DND-41 (cell line): ENCODE results near the gene FBF1.

Experiments used
- ATAC-seq: fragments of 200-7000 bp; cut with Tn5 transposase; 3 replicates; pipeline ENCODE4 v1.9.1; 2021; ENCODE audit warnings: low read depth; ENCODE audit not compliant: insufficient read depth
- DNase-seq: peaks from one replicate; pipeline ENCODE4 v3.0.0-alpha.2; 2020
- H2AFZ ChIP-seq: 2 replicates; pipeline ENCODE4 v1.6.0; 2012; ENCODE audit warnings: low read depth, low read length
- H3K27ac ChIP-seq: 2 replicates; pipeline ENCODE4 v1.5.1; 2012; ENCODE audit warnings: low read length, inconsistent platforms
- H3K27me3 ChIP-seq: fragments of 200-600 bp; sonication (generic); 2 replicates; pipeline ENCODE4 v1.6.0; 2012; ENCODE audit warnings: low read length, mild to moderate bottlenecking, inconsistent platforms; ENCODE audit not compliant: insufficient read depth, poor library complexity
- H3K36me3 ChIP-seq: 2 replicates; pipeline ENCODE4 v1.5.1; 2012; ENCODE audit warnings: low read length, inconsistent platforms; ENCODE audit not compliant: insufficient read depth
- H3K4me1 ChIP-seq: 2 replicates; pipeline ENCODE4 v1.5.1; 2012; ENCODE audit warnings: mild to moderate bottlenecking, low read length; ENCODE audit not compliant: insufficient read depth
- H3K4me2 ChIP-seq: 2 replicates; pipeline ENCODE4 v1.6.0; 2012; ENCODE audit warnings: mild to moderate bottlenecking, moderate library complexity, low read length, inconsistent platforms; ENCODE audit not compliant: insufficient read depth
- H3K4me3 ChIP-seq, 2 experiments: fragments of 200-600 bp in 1 of 2; shearing (Covaris generic) in 1 of 2; 2 replicates each; pipeline ENCODE4 v1.5.1; 2012 to 2016; ENCODE audit warnings: inconsistent platforms in 2 of 2, low read length in 2 of 2, mild to moderate bottlenecking in 2 of 2, low read depth in 1 of 2, moderate library complexity in 1 of 2
- H3K79me2 ChIP-seq: 2 replicates; pipeline ENCODE4 v1.6.0; 2012; ENCODE audit warnings: low read length, inconsistent platforms; ENCODE audit not compliant: insufficient read depth
- H3K9ac ChIP-seq: 2 replicates; pipeline ENCODE4 v1.6.0; 2012; ENCODE audit warnings: low read depth, mild to moderate bottlenecking, inconsistent platforms, low read length, moderate library complexity
- H3K9me3 ChIP-seq: 2 replicates; pipeline ENCODE4 v1.5.1; 2012; ENCODE audit warnings: low read length, moderate library complexity, mild to moderate bottlenecking, inconsistent platforms; ENCODE audit not compliant: insufficient read depth, severe bottlenecking
- H4K20me1 ChIP-seq: 2 replicates; pipeline ENCODE4 v1.6.0; 2012; ENCODE audit warnings: low read length; ENCODE audit not compliant: insufficient read depth
- CTCF ChIP-seq: IDR thresholded peaks from 2 replicates; pipeline ENCODE4 v1.5.1; 2012; ENCODE audit warnings: borderline replicate concordance, low read length, moderate library complexity, mild to moderate bottlenecking; ENCODE audit not compliant: poor library complexity, severe bottlenecking; ENCODE audit errors: extremely low read depth
- EZH2 ChIP-seq: IDR thresholded peaks from 3 replicates; pipeline ENCODE4 v1.6.1; 2012; ENCODE audit warnings: borderline replicate concordance, low read depth, mild to moderate bottlenecking, moderate library complexity, low read length, inconsistent platforms; ENCODE audit not compliant: severe bottlenecking

FBF1 gene

GRCh38 chr17:75899353-75899752, 41.5 kb downstream of the FBF1 start:
- H3K27me3 ChIP-seq, result no peaks in the 10 kb centered on the region
- no peak for DNase-seq
- no peak overlapping the region for H3K27ac ChIP-seq
- no peaks in the 10 kb centered on the region for H3K9me3 ChIP-seq
- H3K4me3 ChIP-seq, result no peak overlapping the region
- H2AFZ ChIP-seq, result no peak overlapping the region
- no peak overlapping the region for H3K4me2 ChIP-seq
- peaks cover 62% of the 10 kb centered on the region for H3K36me3 ChIP-seq
- H3K4me1 ChIP-seq, result peaks cover 41% of the 10 kb centered on the region
- no peak for TF ChIP-seq CTCF
- no peak for TF ChIP-seq EZH2
- H3K9ac ChIP-seq, result no peak overlapping the region
- no peak for ATAC-seq
- H4K20me1 ChIP-seq, result peaks cover 9% of the 10 kb centered on the region
- peaks cover 41% of the 10 kb centered on the region for H3K79me2 ChIP-seq

DNA sequence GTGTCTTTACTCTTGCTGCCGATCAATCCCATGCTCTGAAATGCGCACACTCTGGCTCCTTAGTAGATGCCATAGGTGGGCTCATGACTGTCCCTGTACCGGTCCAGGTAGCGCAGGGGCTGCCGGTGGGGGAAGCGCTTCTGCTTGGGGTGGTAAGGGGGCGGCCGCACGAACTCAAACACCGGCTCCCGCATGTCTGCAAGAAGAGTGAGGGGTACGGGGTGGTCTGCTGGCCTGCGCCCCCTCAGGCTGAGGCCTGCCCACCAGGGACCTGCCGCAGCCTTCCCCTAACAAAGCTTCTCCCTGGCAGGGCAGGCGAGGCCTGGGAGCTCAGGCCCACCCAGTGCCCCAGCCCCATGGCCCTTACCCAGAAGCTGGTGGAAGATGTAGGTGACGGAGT, 42.1 kb downstream of the FBF1 start:
- Histone ChIP-seq H3K27ac (no peak overlapping the region), H3K36me3 (peaks cover 62% of the 10 kb centered on the region)
- no peak for TF ChIP-seq CTCF
- TF ChIP-seq EZH2, result no peak

GRCh38 chr17:75898065-75898464, 42.8 kb downstream of the FBF1 start:
- H3K36me3 ChIP-seq, result peaks cover 59% of the 10 kb centered on the region
- TF ChIP-seq CTCF, result no peak
- no peak for TF ChIP-seq EZH2
- no peak overlapping the region for H3K27ac ChIP-seq

More for the DNA sequence above, 42.1 kb downstream of the FBF1 start:
- ATAC-seq (no peak), DNase-seq (no peak)
- Histone ChIP-seq H4K20me1 (peaks cover 14% of the 10 kb centered on the region), H3K9me3 (no peaks in the 10 kb centered on the region), H3K9ac (no peak overlapping the region), H3K4me1 (peaks cover 41% of the 10 kb centered on the region), H3K4me2 (no peak overlapping the region), H3K27me3 (no peaks in the 10 kb centered on the region), H3K79me2 (peaks cover 41% of the 10 kb centered on the region), H2AFZ (no peak overlapping the region), H3K4me3 (no peak overlapping the region)

More at GRCh38 chr17:75898065-75898464, 42.8 kb downstream of the FBF1 start:
- H3K4me2 ChIP-seq, result no peak overlapping the region
- H3K4me3 ChIP-seq, result no peak overlapping the region
- peaks cover 39% of the 10 kb centered on the region for H3K79me2 ChIP-seq
- no peak overlapping the region for H2AFZ ChIP-seq
- H3K9me3 ChIP-seq, result no peaks in the 10 kb centered on the region
- ATAC-seq, result no peak
- peaks cover 35% of the 10 kb centered on the region for H3K4me1 ChIP-seq
- peaks cover 22% of the 10 kb centered on the region for H4K20me1 ChIP-seq
- no peak overlapping the region for H3K9ac ChIP-seq
- H3K27me3 ChIP-seq, result no peaks in the 10 kb centered on the region
- no peak for DNase-seq
